B cell (primary cell): ENCODE measurements around the gene GPC3. TPM values are rescaled to one million over a fixed set of nuclear protein-coding genes. Genes with fewer than 3 reads are reported as not detected.

Experiments
- ATAC-seq: fragments of 200-7000 bp; cut with Tn5 transposase; one replicate; pipeline ENCODE4 v1.10.0; 2021; ENCODE audit warnings: low read depth, mild to moderate bottlenecking, moderate number of reproducible peaks, moderate library complexity
- CTCF ChIA-PET: fragments of 350-600 bp; sonication (Branson Sonifier 250); formaldehyde crosslinking; loops from one replicate; lab custom pipeline; 2021; ENCODE audit warnings: antibody characterized with exemption, inconsistent platforms; lab: Charles Lee
- POLR2A ChIA-PET: fragments of 350-600 bp; sonication (Branson Sonifier 250); formaldehyde crosslinking; loops from one replicate; lab custom pipeline; 2021; ENCODE audit warnings: antibody characterized with exemption; lab: Charles Lee
- DNase-seq: peaks from one replicate; pipeline ENCODE4 v3.0.0; 2013
- H2AFZ ChIP-seq: 2 replicates; pipeline ENCODE4 v1.6.1; 2012; ENCODE audit warnings: mild to moderate bottlenecking, low read depth, low read length; ENCODE audit not compliant: insufficient read depth, poor library complexity, severe bottlenecking
- H3K27ac ChIP-seq, 2 donors: 1 replicate in 1 of 2; 2 replicates in 1 of 2; pipeline ENCODE4 v1.5.1; 2012 to 2013; ENCODE audit warnings: low read length in 2 of 2, mild to moderate bottlenecking in 2 of 2, moderate library complexity in 1 of 2
- H3K27me3 ChIP-seq, 4 experiments: fragments of 200-600 bp in 1 of 4; sonication (generic) in 1 of 4; replicated peaks in 1 of 4; 1 replicate in 2 of 4; 2 replicates in 2 of 4; pipeline versions ENCODE4 v1.6.1 to v1.7.0; 2013 to 2016; ENCODE audit warnings: low read length in 3 of 4, mild to moderate bottlenecking in 2 of 4, mixed read lengths in 1 of 4, moderate library complexity in 1 of 4; ENCODE audit not compliant: insufficient read depth in 4 of 4, control insufficient read depth in 3 of 4; ENCODE audit errors: control extremely low read depth in 1 of 4
- H3K36me3 ChIP-seq, 2 experiments: replicated peaks in 1 of 2; 1 replicate in 1 of 2; 2 replicates in 1 of 2; pipeline versions ENCODE4 v1.6.1 to v1.7.1; 2013; ENCODE audit warnings: low read length in 1 of 2; ENCODE audit not compliant: insufficient read depth in 2 of 2, control insufficient read depth in 1 of 2; ENCODE audit errors: control extremely low read depth in 1 of 2, extremely low read depth in 1 of 2
- H3K4me1 ChIP-seq, 2 donors: fragments of 200-600 bp in 1 of 2; sonication (generic) in 1 of 2; 1 replicate in 1 of 2; 2 replicates in 1 of 2; pipeline versions ENCODE4 v1.5.1 to v1.6.1; 2013 to 2017; ENCODE audit warnings: low read length in 2 of 2; ENCODE audit not compliant: control insufficient read depth in 2 of 2, insufficient read depth in 2 of 2
- H3K4me2 ChIP-seq: replicated peaks from 2 replicates; pipeline ENCODE3; 2012; ENCODE audit warnings: mild to moderate bottlenecking, low read depth, low read length; ENCODE audit not compliant: poor library complexity, severe bottlenecking
- H3K4me3 ChIP-seq, 5 experiments: fragments of 200-600 bp in 1 of 5; sonication (generic) in 1 of 5; 1 replicate in 3 of 5; 2 replicates in 2 of 5; pipeline versions ENCODE4 v1.5.1 to v1.7.0; 2011 to 2016; ENCODE audit warnings: low read length in 4 of 5, mild to moderate bottlenecking in 4 of 5, low read depth in 2 of 5, control low read depth in 1 of 5, moderate library complexity in 1 of 5; ENCODE audit not compliant: insufficient read depth in 1 of 5; ENCODE audit errors: control extremely low read depth in 1 of 5, extremely low read depth in 1 of 5
- H3K79me2 ChIP-seq: fragments of 200-600 bp; sonication (generic); one replicate; pipeline ENCODE4 v1.6.0; 2016; ENCODE audit warnings: low read length; ENCODE audit not compliant: control insufficient read depth, insufficient read depth
- H3K9ac ChIP-seq: fragments of 200-600 bp; sonication (generic); 2 replicates; pipeline ENCODE4 v1.6.1; 2017; ENCODE audit warnings: mild to moderate bottlenecking, low read length, moderate library complexity
- H3K9me3 ChIP-seq, 3 donors: one replicate each; pipeline versions ENCODE4 v1.6.1 to v1.7.1; 2013; ENCODE audit warnings: low read length in 2 of 3; ENCODE audit not compliant: control insufficient read depth in 2 of 3, insufficient read depth in 1 of 3; ENCODE audit errors: control extremely low read depth in 1 of 3
- H4K20me1 ChIP-seq: 2 replicates; pipeline ENCODE4 v1.6.0; 2012; ENCODE audit warnings: mild to moderate bottlenecking, low read length; ENCODE audit not compliant: insufficient read depth, control insufficient read depth, poor library complexity, severe bottlenecking
- H3K27ac Mint-ChIP-seq: one replicate; pipeline ENCODE4 v1.8.0; 2021; ENCODE audit warnings: mixed read lengths
- H3K27me3 Mint-ChIP-seq: one replicate; pipeline ENCODE4 v1.8.0; 2021; ENCODE audit warnings: mixed read lengths
- H3K4me1 Mint-ChIP-seq: one replicate; pipeline ENCODE4 v1.8.0; 2021; ENCODE audit warnings: mixed read lengths
- H3K4me3 Mint-ChIP-seq: one replicate; pipeline ENCODE4 v1.8.0; 2021; ENCODE audit warnings: mixed read lengths
- H3K9me3 Mint-ChIP-seq: one replicate; pipeline ENCODE4 v1.8.0; 2022; ENCODE audit warnings: mixed read lengths; ENCODE audit not compliant: insufficient read depth
- EZH2 ChIP-seq: IDR thresholded peaks from 2 replicates; pipeline ENCODE4 v1.6.1; 2012; ENCODE audit warnings: borderline replicate concordance, low read depth, mild to moderate bottlenecking, moderate library complexity, low read length; ENCODE audit not compliant: insufficient read depth, poor library complexity, severe bottlenecking
- WGBS: methylation state at CpG from one replicate; pipeline ENCODE4 v1.1.5; 2013; ENCODE audit warnings: missing lambda C conversion rate; ENCODE audit not compliant: insufficient coverage; 5-methylcytosine and 5-hydroxymethylcytosine counted together
- intact Hi-C: fragments of 100-400 bp; cut with micrococcal nuclease; formaldehyde crosslinking; loops from one replicate; pipeline ENCODE4 v1.10.0; 2022
- polyA plus RNA-seq: library from polyadenylated mRNA; depleted of rRNA; stranded (reverse); fragments of >200 nt; gene quantifications from 2 replicates; pipeline ENCODE4 v1.2.3, GENCODE V29; 2012
- total RNA-seq, 2 donors: library from RNA; stranded (reverse); fragments of 120-200 nt in 1 of 2; gene quantifications; 1 replicate in 1 of 2; 2 replicates in 1 of 2; pipeline versions ENCODE4 v1.2.3 to v1.2.4, GENCODE V29; 2013 to 2022
- TF ChIP-seq, protein P1 (sequence below): fragments of 200-600 bp; IDR thresholded peaks from one replicate; pipeline ENCODE4 v1.8.0; 2022; ENCODE audit warnings: antibody characterized with exemption, mild to moderate bottlenecking

GPC3 gene
- total and polyA plus RNA-seq, 2 donors (not counting 1 experiment from before 2014, with no cell fraction given), result not detected

DNA sequence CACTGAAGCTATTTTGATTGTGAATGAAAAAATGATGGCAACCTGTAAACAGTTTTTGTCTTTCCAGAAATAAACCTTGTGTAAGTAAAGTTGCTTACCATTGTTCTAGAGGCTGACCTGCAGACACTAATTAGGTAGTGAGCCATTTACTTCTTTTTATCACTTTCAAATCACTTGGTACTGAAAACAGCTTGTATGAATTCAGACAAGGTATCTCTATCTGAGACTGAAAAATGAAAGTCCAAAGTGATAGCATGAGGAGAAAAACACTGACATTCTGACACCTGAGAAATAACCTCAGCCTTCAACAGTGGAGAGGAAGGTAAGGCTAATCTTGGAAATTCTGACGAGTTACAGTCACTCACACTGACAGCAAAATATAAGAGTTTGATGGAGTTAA is 238.8 kb downstream of the GPC3 start:
- no peaks in the 10 kb centered on the region for H3K9me3 ChIP-seq
- TF ChIP-seq EZH2, result no peak
- TF ChIP-seq, protein P1, sequence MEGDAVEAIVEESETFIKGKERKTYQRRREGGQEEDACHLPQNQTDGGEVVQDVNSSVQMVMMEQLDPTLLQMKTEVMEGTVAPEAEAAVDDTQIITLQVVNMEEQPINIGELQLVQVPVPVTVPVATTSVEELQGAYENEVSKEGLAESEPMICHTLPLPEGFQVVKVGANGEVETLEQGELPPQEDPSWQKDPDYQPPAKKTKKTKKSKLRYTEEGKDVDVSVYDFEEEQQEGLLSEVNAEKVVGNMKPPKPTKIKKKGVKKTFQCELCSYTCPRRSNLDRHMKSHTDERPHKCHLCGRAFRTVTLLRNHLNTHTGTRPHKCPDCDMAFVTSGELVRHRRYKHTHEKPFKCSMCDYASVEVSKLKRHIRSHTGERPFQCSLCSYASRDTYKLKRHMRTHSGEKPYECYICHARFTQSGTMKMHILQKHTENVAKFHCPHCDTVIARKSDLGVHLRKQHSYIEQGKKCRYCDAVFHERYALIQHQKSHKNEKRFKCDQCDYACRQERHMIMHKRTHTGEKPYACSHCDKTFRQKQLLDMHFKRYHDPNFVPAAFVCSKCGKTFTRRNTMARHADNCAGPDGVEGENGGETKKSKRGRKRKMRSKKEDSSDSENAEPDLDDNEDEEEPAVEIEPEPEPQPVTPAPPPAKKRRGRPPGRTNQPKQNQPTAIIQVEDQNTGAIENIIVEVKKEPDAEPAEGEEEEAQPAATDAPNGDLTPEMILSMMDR, result no peak
- no peak overlapping the region for H3K27ac ChIP-seq
- no peak for DNase-seq
- no peaks in the 10 kb centered on the region for H3K36me3 ChIP-seq
- Mint-ChIP-seq H3K27ac (no peak overlapping the region), H3K27me3 (no peaks in the 10 kb centered on the region), H3K4me3 (no peak overlapping the region), H3K9me3 (no peaks in the 10 kb centered on the region), H3K4me1 (peaks cover 6% of the 10 kb centered on the region)
- no peak overlapping the region for H3K4me3 ChIP-seq
- no peak overlapping the region for H3K9ac ChIP-seq
- no peaks in the 10 kb centered on the region for H3K27me3 ChIP-seq
- ATAC-seq, result no peak
- no peaks in the 10 kb centered on the region for H3K79me2 ChIP-seq
- no peaks in the 10 kb centered on the region for H4K20me1 ChIP-seq
- H3K4me2 ChIP-seq, result no peak overlapping the region
- intact Hi-C loops, result loop anchor here (5.0 kb wide), 1 partner anchor 176 kb away; no protein-coding TSS in a partner anchor
- H3K4me1 ChIP-seq, result no peaks in the 10 kb centered on the region
- CTCF ChIA-PET, result interaction anchor here (0.7 to 1.9 kb wide), 5 partner anchors 45 to 92 kb away, joined by 3 to 8 read pairs (median 4); no protein-coding TSS in a partner anchor
- POLR2A ChIA-PET, result no interaction called here
- H2AFZ ChIP-seq, result no peak overlapping the region
- no CpG with 5 or more reads among the region's 1 CpG for WGBS

DNA sequence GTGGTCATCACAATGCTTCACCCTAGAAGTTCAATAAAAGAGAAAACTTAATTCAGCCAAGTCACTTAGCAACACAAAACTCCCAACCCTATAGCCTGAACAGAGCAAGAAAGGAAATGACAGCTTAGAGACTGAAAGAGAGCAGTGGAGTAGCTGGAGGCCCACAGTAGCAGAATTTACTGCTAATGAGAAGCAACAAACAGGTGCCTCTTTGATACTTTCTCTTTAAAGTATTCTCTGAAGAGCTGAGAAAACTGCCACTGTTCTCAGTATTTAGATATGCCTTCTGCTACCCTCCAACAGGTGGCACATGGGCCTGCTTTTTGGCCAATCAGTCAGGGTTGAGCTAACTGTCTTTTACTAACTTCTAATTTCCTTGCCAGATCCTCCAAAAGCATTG is 240.0 kb downstream of the GPC3 start:
- DNase-seq (peak; percentile 25), ATAC-seq (peak; percentile 33)
- intact Hi-C loops, result loop anchor here (5.0 kb wide), 1 partner anchor 177 kb away; no protein-coding TSS in a partner anchor
- Mint-ChIP-seq H3K27me3 (no peaks in the 10 kb centered on the region), H3K27ac (no peak overlapping the region), H3K4me1 (peaks cover 6% of the 10 kb centered on the region), H3K4me3 (no peak overlapping the region), H3K9me3 (no peaks in the 10 kb centered on the region)
- Histone ChIP-seq H3K27ac (no peak overlapping the region), H3K27me3 (no peaks in the 10 kb centered on the region), H3K4me2 (no peak overlapping the region), H4K20me1 (no peaks in the 10 kb centered on the region), H3K4me1 (no peaks in the 10 kb centered on the region), H3K36me3 (no peaks in the 10 kb centered on the region), H3K4me3 (no peak overlapping the region), H2AFZ (no peak overlapping the region), H3K9ac (no peak overlapping the region), H3K9me3 (no peaks in the 10 kb centered on the region), H3K79me2 (no peaks in the 10 kb centered on the region)
- TF ChIP-seq EZH2, result no peak
- TF ChIP-seq, protein P1, result peak; percentile 36
- ChIA-PET CTCF (interaction anchor here (0.7 to 1.9 kb wide), 11 partner anchors 11 to 643 kb away, joined by 3 to 8 read pairs (median 4); no protein-coding TSS in a partner anchor), POLR2A (no interaction called here)
